GM12872 (cell line): ENCODE data around the gene SMOC1.
A peak's percentile ranks its signal among the peaks of the same experiment; 100 is the strongest.

Experiments used
- CTCF ChIP-seq: IDR thresholded peaks from 3 replicates; pipeline ENCODE4 v1.5.1; 2011; ENCODE audit warnings: low read depth, mild to moderate bottlenecking, low read length, moderate library complexity; ENCODE audit not compliant: insufficient read depth

Gene SMOC1

GRCh38 chr14:70029296-70030132 lies 150.3 kb downstream of the SMOC1 start:
- no peak for TF ChIP-seq CTCF

GRCh38 chr14:70032016-70032415 lies 152.8 kb downstream of the SMOC1 start:
- TF ChIP-seq CTCF, result no peak

- TF ChIP-seq CTCF, result no peak
Measured at GRCh38 chr14:70032447-70032846, 153.2 kb downstream of the SMOC1 start.

GRCh38 chr14:70033116-70033515 lies 153.9 kb downstream of the SMOC1 start:
- TF ChIP-seq CTCF, result no peak

GRCh38 chr14:70033561-70033960 lies 154.3 kb downstream of the SMOC1 start:
- TF ChIP-seq CTCF, result no peak

- TF ChIP-seq CTCF, result no peak
Measured at GRCh38 chr14:70034257-70034656, 155.0 kb downstream of the SMOC1 start.

- TF ChIP-seq CTCF, result peak; percentile 9; the same call in 1 of the 3 replicates
Measured at GRCh38 chr14:70036665-70037064, 157.4 kb downstream of the SMOC1 start.
